Lung (tissue), 12 donors: ENCODE results near the gene DBNL. TPM values are rescaled to one million over a fixed set of nuclear protein-coding genes. Genes with fewer than 3 reads are reported as not detected.

Source experiments
- ATAC-seq: fragments of 200-7000 bp; cut with Tn5 transposase; one replicate; pipeline ENCODE4 v1.9.1; 2020; ENCODE audit warnings: moderate number of reproducible peaks; ENCODE audit not compliant: insufficient read depth, low FRiP score
- DNase-seq, 3 donors: peaks; one replicate each; pipeline ENCODE4 v3.0.0-alpha.2; 2013 to 2017
- H3K27ac ChIP-seq, 2 donors: one replicate each; pipeline ENCODE4 v1.5.1; 2013; ENCODE audit warnings: mild to moderate bottlenecking in 2 of 2, moderate library complexity in 2 of 2, control low read depth in 1 of 2, inconsistent platforms in 1 of 2, low read depth in 1 of 2, low read length in 1 of 2
- H3K27me3 ChIP-seq, 3 donors: one replicate each; pipeline ENCODE4 v1.5.1; 2013; ENCODE audit warnings: low read length in 2 of 3; ENCODE audit not compliant: control insufficient read depth in 3 of 3, insufficient read depth in 3 of 3
- H3K36me3 ChIP-seq, 4 donors: one replicate each; pipeline ENCODE4 v1.5.1; 2013; ENCODE audit warnings: low read length in 4 of 4, mild to moderate bottlenecking in 1 of 4, moderate library complexity in 1 of 4; ENCODE audit not compliant: control insufficient read depth in 4 of 4, insufficient read depth in 4 of 4
- H3K4me1 ChIP-seq, 5 donors: one replicate each; pipeline ENCODE4 v1.5.1; 2013; ENCODE audit warnings: low read length in 5 of 5, mild to moderate bottlenecking in 2 of 5, moderate library complexity in 1 of 5; ENCODE audit not compliant: control insufficient read depth in 5 of 5, insufficient read depth in 5 of 5
- H3K4me3 ChIP-seq: one replicate; pipeline ENCODE4 v1.5.1; 2013; ENCODE audit warnings: mild to moderate bottlenecking, control low read depth, moderate library complexity
- H3K9ac ChIP-seq, 2 donors: one replicate each; pipeline ENCODE4 v1.5.1; 2013; ENCODE audit warnings: low read length in 2 of 2, control low read depth in 1 of 2; ENCODE audit not compliant: insufficient read depth in 1 of 2
- H3K9me3 ChIP-seq, 4 donors: one replicate each; pipeline ENCODE4 v1.5.1; 2013; ENCODE audit warnings: low read length in 3 of 4, mild to moderate bottlenecking in 1 of 4, moderate library complexity in 1 of 4; ENCODE audit not compliant: control insufficient read depth in 4 of 4, insufficient read depth in 3 of 4
- WGBS, 2 donors: extraction: QIAGEN DNeasy Blood & Tissue Kit; methylation state at CpG; one replicate each; pipeline ENCODE4 v1.1.7; 2013; 5-methylcytosine and 5-hydroxymethylcytosine counted together
- polyA plus RNA-seq, 2 donors: library from polyadenylated mRNA; stranded (reverse); fragments of 200-250 nt; gene quantifications; one replicate each; pipeline ENCODE4 v1.2.1, GENCODE V29; 2013
- total RNA-seq, 2 donors: library from RNA; depleted of rRNA in 1 of 2; stranded (reverse); fragments of >200 nt in 1 of 2; gene quantifications; one replicate each; pipeline ENCODE4 v1.2.1, GENCODE V29; 2014 to 2021
- TF ChIP-seq, protein P1 (sequence below): IDR thresholded peaks from 2 replicates; pipeline ENCODE4 v1.5.1; 2012; ENCODE audit warnings: mild to moderate bottlenecking; ENCODE audit errors: control extremely low read depth, extremely low read depth
- donor health status: control.
- donor health status: control.
- donor health status: Bipolar disorder and iron deficiency.
- donor health status: healthy.
- donor health status: DM: yes; HTN: yes; CAD: no.

DBNL gene
- total and polyA plus RNA-seq, 4 donors: 65.9 to 209 (median 116) TPM

DNA sequence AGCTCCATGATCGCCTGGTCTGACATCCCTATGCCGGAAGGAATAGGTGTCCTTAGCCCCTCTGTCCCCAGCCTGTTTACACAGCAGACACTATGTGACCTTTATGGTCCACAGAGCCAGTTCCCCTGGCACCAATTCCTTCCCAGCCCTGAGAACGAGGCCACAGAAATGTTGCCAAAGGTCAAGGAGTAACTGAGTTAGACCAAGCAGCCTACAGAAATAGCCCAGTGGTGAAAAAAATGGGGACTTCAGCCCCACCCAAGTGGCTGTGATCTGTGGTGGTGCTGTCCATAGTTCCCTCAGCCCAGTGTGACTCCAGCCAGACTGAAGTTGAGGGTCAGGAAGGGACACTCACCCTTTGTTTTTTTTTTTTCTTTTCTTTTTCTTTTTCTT lies 18.4 kb downstream of the DBNL start:
- 76 to 85% methylated on average over 3 of the region's 3 CpGs for WGBS, 2 donors
- peaks cover 13 to 42% (median 25%) of the 10 kb centered on the region in 4 donors for H3K36me3 ChIP-seq
- no peak overlapping the region for H3K4me3 ChIP-seq
- H3K27ac ChIP-seq: peak overlapping the region in 1 of 2 donors; percentile 7
- peaks cover 0 to 11% (median 0%) of the 10 kb centered on the region in 5 donors for H3K4me1 ChIP-seq
- TF ChIP-seq, protein P1, sequence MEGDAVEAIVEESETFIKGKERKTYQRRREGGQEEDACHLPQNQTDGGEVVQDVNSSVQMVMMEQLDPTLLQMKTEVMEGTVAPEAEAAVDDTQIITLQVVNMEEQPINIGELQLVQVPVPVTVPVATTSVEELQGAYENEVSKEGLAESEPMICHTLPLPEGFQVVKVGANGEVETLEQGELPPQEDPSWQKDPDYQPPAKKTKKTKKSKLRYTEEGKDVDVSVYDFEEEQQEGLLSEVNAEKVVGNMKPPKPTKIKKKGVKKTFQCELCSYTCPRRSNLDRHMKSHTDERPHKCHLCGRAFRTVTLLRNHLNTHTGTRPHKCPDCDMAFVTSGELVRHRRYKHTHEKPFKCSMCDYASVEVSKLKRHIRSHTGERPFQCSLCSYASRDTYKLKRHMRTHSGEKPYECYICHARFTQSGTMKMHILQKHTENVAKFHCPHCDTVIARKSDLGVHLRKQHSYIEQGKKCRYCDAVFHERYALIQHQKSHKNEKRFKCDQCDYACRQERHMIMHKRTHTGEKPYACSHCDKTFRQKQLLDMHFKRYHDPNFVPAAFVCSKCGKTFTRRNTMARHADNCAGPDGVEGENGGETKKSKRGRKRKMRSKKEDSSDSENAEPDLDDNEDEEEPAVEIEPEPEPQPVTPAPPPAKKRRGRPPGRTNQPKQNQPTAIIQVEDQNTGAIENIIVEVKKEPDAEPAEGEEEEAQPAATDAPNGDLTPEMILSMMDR: no peak
- no peaks in the 10 kb centered on the region for H3K9me3 ChIP-seq
- no peak overlapping the region for H3K9ac ChIP-seq
- DNase-seq (no peak), ATAC-seq (no peak)
- peaks cover 0 to 4% (median 0%) of the 10 kb centered on the region in 3 donors for H3K27me3 ChIP-seq

- no peak overlapping the region for H3K9ac ChIP-seq
- no peak overlapping the region for H3K4me3 ChIP-seq
- TF ChIP-seq, protein P1: no peak
- H3K27me3 ChIP-seq: peaks cover 0 to 4% (median 0%) of the 10 kb centered on the region in 3 donors
- peaks cover 0 to 11% (median 0%) of the 10 kb centered on the region in 5 donors for H3K4me1 ChIP-seq
- ATAC-seq: no peak
- peaks cover 8 to 36% (median 19%) of the 10 kb centered on the region in 4 donors for H3K36me3 ChIP-seq
- no peaks in the 10 kb centered on the region for H3K9me3 ChIP-seq
- peak overlapping the region in 1 of 2 donors; percentile 51 for H3K27ac ChIP-seq
- 51 to 73% methylated on average over 10 of the region's 10 CpGs for WGBS, 2 donors
- DNase-seq: no peak
Measured at GRCh38 chr7:44063547-44063893, 19.0 kb downstream of the DBNL start.

- no peak overlapping the region for H3K9ac ChIP-seq
- no peak overlapping the region for H3K4me3 ChIP-seq
- no peak for DNase-seq
- H3K36me3 ChIP-seq: peaks cover 6 to 30% (median 16%) of the 10 kb centered on the region in 4 donors
- H3K27me3 ChIP-seq: peaks cover 0 to 4% (median 0%) of the 10 kb centered on the region in 3 donors
- H3K27ac ChIP-seq: peak overlapping the region in 1 of 2 donors; percentile 74
- H3K9me3 ChIP-seq: no peaks in the 10 kb centered on the region
- TF ChIP-seq, protein P1: no peak
- H3K4me1 ChIP-seq: peaks cover 0 to 11% (median 0%) of the 10 kb centered on the region in 5 donors
- WGBS, 2 donors: 43 to 78% methylated on average over 16 of the region's 16 CpGs
- ATAC-seq: no peak
Measured at GRCh38 chr7:44063894-44064651, 19.6 kb downstream of the DBNL start.
